Type B pancreatic cell (in vitro differentiated cells): ENCODE results near the gene COL1A2. TPM values are rescaled to one million over a fixed set of nuclear protein-coding genes. Genes with fewer than 3 reads are reported as not detected.

Experiments used
- DNase-seq: peaks from one replicate; pipeline ENCODE4 v3.0.0; 2021; ENCODE audit warnings: mixed read lengths; ENCODE audit not compliant: unreplicated experiment; ENCODE audit errors: extremely low spot score
- H3K27ac Mint-ChIP-seq: 2 replicates; pipeline ENCODE4 v1.8.0; 2021; ENCODE audit warnings: mild to moderate bottlenecking, mixed read lengths
- H3K27me3 Mint-ChIP-seq: 2 replicates; pipeline ENCODE4 v1.8.0; 2021; ENCODE audit warnings: mixed read lengths
- H3K36me3 Mint-ChIP-seq: 2 replicates; pipeline ENCODE4 v1.8.0; 2021; ENCODE audit warnings: mixed read lengths
- H3K4me1 Mint-ChIP-seq: one replicate; pipeline ENCODE4 v1.8.0; 2021; ENCODE audit warnings: mixed read lengths; ENCODE audit not compliant: unreplicated experiment
- H3K4me3 Mint-ChIP-seq: 2 replicates; pipeline ENCODE4 v1.8.0; 2021; ENCODE audit warnings: mild to moderate bottlenecking, mixed read lengths
- H3K9me3 Mint-ChIP-seq: 2 replicates; pipeline ENCODE4 v1.8.0; 2021; ENCODE audit warnings: mixed read lengths
- total RNA-seq: library from RNA; stranded (reverse); gene quantifications from 2 replicates; pipeline ENCODE4 v1.2.1, GENCODE V29; 2021; ENCODE audit warnings: low replicate concordance
- TF ChIP-seq, protein P1 (sequence below): fragments of 200-600 bp; sonication (generic); conservative IDR thresholded peaks from 2 replicates; pipeline ENCODE4 v1.5.0; 2021; ENCODE audit warnings: antibody characterized with exemption, mild to moderate bottlenecking

The COL1A2 gene
- total RNA-seq, 1 donor from 2014 or later: 692 TPM

DNA sequence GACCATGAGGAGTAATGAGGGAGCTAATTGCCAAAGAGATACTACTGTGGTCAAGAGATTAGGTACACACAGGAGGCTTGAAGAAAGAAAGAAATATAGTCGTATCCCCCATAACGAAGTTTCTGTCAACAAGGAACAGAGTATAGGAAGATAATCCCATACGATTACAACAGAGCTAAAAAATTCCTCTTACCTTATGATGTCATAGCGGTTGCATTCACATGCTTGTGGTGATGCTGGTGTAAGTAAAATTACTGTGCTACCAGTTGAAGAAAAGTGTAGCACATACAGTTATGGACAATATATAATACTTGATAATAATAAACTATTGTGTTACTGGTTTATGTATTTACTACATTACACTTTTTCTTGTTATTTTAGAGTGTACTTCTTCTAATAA is 63.3 kb downstream of the COL1A2 start:
- no peak for DNase-seq
- H3K9me3 Mint-ChIP-seq: peaks cover 8% of the 10 kb centered on the region
- H3K27ac Mint-ChIP-seq: no peak overlapping the region
- H3K4me3 Mint-ChIP-seq: no peak overlapping the region
- H3K27me3 Mint-ChIP-seq: no peaks in the 10 kb centered on the region
- TF ChIP-seq, protein P1, sequence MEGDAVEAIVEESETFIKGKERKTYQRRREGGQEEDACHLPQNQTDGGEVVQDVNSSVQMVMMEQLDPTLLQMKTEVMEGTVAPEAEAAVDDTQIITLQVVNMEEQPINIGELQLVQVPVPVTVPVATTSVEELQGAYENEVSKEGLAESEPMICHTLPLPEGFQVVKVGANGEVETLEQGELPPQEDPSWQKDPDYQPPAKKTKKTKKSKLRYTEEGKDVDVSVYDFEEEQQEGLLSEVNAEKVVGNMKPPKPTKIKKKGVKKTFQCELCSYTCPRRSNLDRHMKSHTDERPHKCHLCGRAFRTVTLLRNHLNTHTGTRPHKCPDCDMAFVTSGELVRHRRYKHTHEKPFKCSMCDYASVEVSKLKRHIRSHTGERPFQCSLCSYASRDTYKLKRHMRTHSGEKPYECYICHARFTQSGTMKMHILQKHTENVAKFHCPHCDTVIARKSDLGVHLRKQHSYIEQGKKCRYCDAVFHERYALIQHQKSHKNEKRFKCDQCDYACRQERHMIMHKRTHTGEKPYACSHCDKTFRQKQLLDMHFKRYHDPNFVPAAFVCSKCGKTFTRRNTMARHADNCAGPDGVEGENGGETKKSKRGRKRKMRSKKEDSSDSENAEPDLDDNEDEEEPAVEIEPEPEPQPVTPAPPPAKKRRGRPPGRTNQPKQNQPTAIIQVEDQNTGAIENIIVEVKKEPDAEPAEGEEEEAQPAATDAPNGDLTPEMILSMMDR: no peak
- H3K36me3 Mint-ChIP-seq: no peaks in the 10 kb centered on the region
- peaks cover under 1% of the 10 kb centered on the region for H3K4me1 Mint-ChIP-seq

DNA sequence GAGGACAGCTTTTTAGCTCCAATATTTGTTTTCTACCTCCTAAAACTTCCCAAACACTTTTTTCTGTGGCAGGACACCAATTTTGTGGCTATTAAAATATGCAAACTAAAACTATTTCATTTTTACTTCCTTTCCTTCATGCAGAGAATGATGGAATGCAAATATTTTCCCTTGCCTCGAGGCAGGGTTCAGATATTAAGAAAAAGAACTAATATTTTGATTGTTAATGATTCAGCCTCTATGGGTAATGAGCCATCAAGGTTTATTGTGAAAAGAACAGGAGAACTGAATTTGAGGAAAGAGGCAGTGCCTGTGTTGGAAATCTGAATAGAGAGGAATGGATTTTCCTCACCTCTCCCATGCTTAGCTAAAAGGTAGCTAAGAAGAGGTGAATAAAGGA is 71.8 kb downstream of the COL1A2 start:
- Mint-ChIP-seq H3K9me3 (peaks cover 5% of the 10 kb centered on the region), H3K36me3 (no peaks in the 10 kb centered on the region), H3K27ac (no peak overlapping the region), H3K27me3 (no peaks in the 10 kb centered on the region), H3K4me3 (no peak overlapping the region), H3K4me1 (no peaks in the 10 kb centered on the region)
- TF ChIP-seq, protein P1: no peak
- DNase-seq: no peak

DNA sequence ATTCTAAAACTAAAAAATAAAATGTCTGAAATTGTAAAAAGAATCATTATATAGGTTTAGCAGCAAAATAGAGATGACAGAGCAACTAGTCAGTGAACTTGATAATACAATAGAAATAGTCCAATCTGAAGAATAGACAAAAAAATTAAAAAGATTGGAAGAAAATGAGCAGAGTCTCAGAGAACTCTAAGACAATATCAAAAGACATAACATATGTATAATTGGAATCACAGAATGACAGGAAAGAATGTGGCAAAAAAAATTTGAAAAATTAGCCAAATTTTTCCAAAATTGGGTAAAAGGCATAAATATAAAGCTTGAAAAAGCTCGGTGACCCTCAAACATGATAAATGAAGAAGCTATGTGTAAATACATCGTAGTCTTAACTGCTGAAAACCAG is 76.9 kb downstream of the COL1A2 start:
- Mint-ChIP-seq H3K9me3 (peaks cover 5% of the 10 kb centered on the region), H3K4me1 (no peaks in the 10 kb centered on the region), H3K27me3 (no peaks in the 10 kb centered on the region), H3K4me3 (no peak overlapping the region), H3K36me3 (no peaks in the 10 kb centered on the region), H3K27ac (no peak overlapping the region)
- TF ChIP-seq, protein P1: no peak
- DNase-seq: no peak

DNA sequence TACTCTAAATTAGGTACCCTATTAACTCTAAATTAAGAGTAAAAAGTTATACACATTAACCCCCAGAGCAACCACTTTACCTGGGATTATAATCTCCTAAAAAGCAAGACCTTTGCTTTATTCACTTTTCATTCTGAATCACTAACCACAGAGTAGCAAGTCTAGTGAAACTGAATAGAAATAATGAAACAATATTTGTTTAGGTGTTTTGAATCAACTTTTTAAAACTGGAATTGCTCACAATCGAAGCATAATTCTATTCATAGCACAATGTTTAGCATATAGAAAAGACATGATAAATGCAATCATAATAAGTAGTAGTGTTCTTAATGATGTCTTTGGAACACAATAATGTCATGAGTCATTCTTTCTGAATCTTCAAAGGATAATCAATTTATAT is 77.9 kb downstream of the COL1A2 start:
- Mint-ChIP-seq H3K4me1 (no peaks in the 10 kb centered on the region), H3K9me3 (peaks cover 5% of the 10 kb centered on the region), H3K36me3 (no peaks in the 10 kb centered on the region), H3K27ac (no peak overlapping the region), H3K27me3 (no peaks in the 10 kb centered on the region), H3K4me3 (no peak overlapping the region)
- TF ChIP-seq, protein P1: no peak
- DNase-seq: no peak

DNA sequence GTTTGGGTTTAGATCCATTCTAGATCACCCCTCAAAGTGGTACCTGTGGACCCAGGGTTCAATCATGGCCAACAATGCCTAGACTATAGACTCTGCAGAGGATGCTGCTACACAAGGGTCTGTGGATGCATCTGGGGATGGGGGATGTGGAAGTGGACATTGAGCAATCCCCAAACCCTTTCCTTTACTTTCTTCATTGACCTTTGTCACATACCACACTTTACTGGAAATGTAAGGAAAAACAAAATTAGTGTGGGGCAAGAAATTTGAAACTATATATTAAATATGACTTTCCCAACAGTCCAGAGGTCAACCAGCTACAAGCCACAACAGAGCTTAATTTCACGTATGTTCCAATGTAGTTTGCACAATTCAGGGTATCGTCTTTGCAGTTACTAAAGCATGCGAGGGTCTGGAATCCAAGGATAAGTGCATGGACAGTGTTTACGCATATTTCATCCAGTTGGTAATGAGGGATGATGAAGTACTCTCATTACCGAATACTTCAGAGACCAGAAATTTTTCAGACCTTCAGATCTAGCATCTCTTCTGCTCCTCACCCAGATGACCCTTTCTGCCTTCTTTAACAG is 81.7 kb downstream of the COL1A2 start:
- Mint-ChIP-seq H3K27ac (no peak overlapping the region), H3K9me3 (no peaks in the 10 kb centered on the region), H3K27me3 (no peaks in the 10 kb centered on the region), H3K36me3 (no peaks in the 10 kb centered on the region), H3K4me1 (no peaks in the 10 kb centered on the region), H3K4me3 (no peak overlapping the region)
- DNase-seq: no peak
- TF ChIP-seq, protein P1: no peak

DNA sequence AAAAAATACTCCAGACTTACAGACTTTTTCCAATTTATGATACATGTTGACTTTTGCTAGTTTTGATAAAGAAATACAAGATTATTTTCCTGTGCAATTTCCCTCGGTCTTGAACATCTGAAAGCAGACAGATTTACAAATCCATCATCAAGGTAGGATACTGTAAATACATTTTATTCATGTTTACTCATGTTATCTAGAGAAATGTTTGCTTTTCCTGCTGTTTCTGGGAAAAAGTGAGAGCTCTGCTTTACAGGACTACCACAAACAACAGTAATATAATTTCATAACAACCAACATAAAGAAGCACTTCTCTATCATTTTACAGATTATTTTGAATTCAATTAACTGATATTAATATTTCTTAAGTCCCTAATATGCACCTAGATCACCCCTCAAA is 83.2 kb downstream of the COL1A2 start:
- Mint-ChIP-seq H3K4me3 (no peak overlapping the region), H3K36me3 (no peaks in the 10 kb centered on the region), H3K27me3 (no peaks in the 10 kb centered on the region), H3K9me3 (no peaks in the 10 kb centered on the region), H3K27ac (no peak overlapping the region), H3K4me1 (no peaks in the 10 kb centered on the region)
- no peak for DNase-seq
- TF ChIP-seq, protein P1: no peak
